HG02870 (cell line): ENCODE data around the gene IL21R.
"Not testable (repeated sequence)": the region's sequence is repeated elsewhere in the genome, so short reads cannot be mapped to it uniquely, and the experiment has no call there.

Experiments
- ATAC-seq: cut with Tn5 transposase; IDR thresholded peaks from one replicate; pipeline ENCODE4 v1.9.1; 2021; ENCODE audit warnings: mild to moderate bottlenecking, moderate library complexity; ENCODE audit not compliant: unreplicated experiment

The IL21R gene

GRCh38 chr16:27374804-27375425, 27.1 kb upstream of the IL21R start:
- peak; percentile 54 for ATAC-seq

- no peak for ATAC-seq
These were observed 24.1 kb upstream of the IL21R start for GRCh38 chr16:27377666-27378485.

- ATAC-seq: no peak
These were observed 23.0 kb upstream of the IL21R start for GRCh38 chr16:27378871-27379481.

- ATAC-seq: no peak
These were observed 22.1 kb upstream of the IL21R start for GRCh38 chr16:27379919-27380318.

- ATAC-seq: no peak
These were observed 20.7 kb upstream of the IL21R start for GRCh38 chr16:27381236-27381635.

GRCh38 chr16:27381974-27382855, 19.8 kb upstream of the IL21R start:
- no peak for ATAC-seq

GRCh38 chr16:27383556-27384243, 18.3 kb upstream of the IL21R start:
- ATAC-seq: no peak

- ATAC-seq: no peak
These were observed 17.5 kb upstream of the IL21R start for GRCh38 chr16:27384425-27384824.

GRCh38 chr16:27385398-27385797, 16.6 kb upstream of the IL21R start:
- no peak for ATAC-seq

- no peak for ATAC-seq
These were observed 15.3 kb upstream of the IL21R start for GRCh38 chr16:27386674-27387073.

- ATAC-seq: peak; percentile 86
These were observed 14.2 kb upstream of the IL21R start for GRCh38 chr16:27387724-27388123.

GRCh38 chr16:27389272-27389961, 12.6 kb upstream of the IL21R start:
- ATAC-seq: peak; percentile 52

GRCh38 chr16:27390151-27390550, 11.8 kb upstream of the IL21R start:
- no peak for ATAC-seq

- ATAC-seq: no peak
These were observed 9.3 kb upstream of the IL21R start for GRCh38 chr16:27392671-27393070.

GRCh38 chr16:27394516-27394915, 7.5 kb upstream of the IL21R start:
- no peak for ATAC-seq

- not testable (repeated sequence) for ATAC-seq
These were observed 3.6 kb upstream of the IL21R start for GRCh38 chr16:27398341-27398893.

GRCh38 chr16:27398894-27399853, 2.8 kb upstream of the IL21R start:
- no peak for ATAC-seq

- no peak for ATAC-seq
These were observed 2.0 kb upstream of the IL21R start for GRCh38 chr16:27399969-27400368.
